ENCODE results near the gene OR11H12.
"Not testable (repeated sequence)": the region's sequence is repeated elsewhere in the genome, so short reads cannot be mapped to it uniquely, and the experiment has no call there.

OR11H12 gene, protein sequence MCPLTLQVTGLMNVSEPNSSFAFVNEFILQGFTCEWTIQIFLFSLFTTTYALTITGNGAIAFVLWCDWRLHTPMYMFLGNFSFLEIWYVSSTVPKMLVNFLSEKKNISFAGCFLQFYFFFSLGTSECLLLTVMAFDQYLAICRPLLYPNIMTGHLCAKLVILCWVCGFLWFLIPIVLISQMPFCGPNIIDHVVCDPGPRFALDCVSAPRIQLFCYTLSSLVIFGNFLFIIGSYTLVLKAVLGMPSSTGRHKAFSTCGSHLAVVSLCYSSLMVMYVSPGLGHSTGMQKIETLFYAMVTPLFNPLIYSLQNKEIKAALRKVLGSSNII

DNA sequence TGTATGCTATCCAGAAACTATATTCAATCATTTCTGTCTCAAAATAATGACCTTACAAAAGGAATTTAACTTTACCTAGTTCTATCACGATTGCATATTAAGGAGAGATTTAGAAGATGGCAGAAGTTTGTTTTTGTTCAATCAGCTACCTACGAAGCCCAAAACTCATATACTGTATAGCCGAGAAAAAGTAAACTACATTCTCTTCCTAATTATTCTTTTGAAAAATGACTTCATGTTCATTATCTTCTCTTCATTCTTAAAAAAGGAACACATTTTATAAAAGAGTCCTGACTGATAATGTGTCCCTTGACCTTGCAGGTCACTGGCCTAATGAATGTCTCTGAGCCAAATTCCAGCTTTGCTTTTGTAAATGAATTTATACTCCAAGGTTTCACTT is at the start of gene OR11H12:
OR11H12 (plus strand) TSS at position 301 of the 400 bp plus-strand sequence; CDS start at position 301, 0 bp downstream.
- H3K27ac ChIP-seq (ENCODE audit: poor library complexity, severe bottlenecking); ATAC-seq (ENCODE audit: low read depth); H3K36me3 ChIP-seq (ENCODE audit: low read depth); H3K4me3 ChIP-seq (ENCODE audit: severe bottlenecking); H3K9me3 ChIP-seq (ENCODE audit: severe bottlenecking); H3K4me1 ChIP-seq (ENCODE audit: insufficient read depth, poor library complexity, severe bottlenecking); DNase-seq (ENCODE audit: low spot score); H3K27me3 ChIP-seq (ENCODE audit: insufficient read depth, poor library complexity, severe bottlenecking): not testable (repeated sequence)

DNA sequence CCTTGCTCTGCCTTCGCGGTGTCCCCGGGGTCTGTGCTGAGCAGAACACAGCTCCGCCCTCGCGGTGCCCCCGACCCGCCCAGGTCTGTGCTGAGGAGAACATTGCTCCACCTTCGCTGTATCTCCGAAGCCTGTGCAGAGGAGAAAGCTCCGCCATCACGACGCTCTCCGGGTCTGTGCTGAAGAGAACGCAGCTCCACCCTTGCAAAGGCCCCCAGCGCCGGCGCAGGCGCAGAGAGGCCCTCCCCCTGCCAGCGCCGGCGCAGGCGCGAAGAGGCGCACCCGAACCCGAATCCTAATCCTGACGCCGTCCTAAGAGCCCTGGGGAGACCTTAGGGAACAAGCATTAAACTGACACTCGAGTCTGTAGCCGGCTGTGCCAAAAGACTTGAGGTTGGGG is 18.0 kb upstream of the OR11H12 start:
- not testable (repeated sequence) for DNase-seq (ENCODE audit: low spot score); H3K4me1 ChIP-seq (ENCODE audit: insufficient read depth, poor library complexity, severe bottlenecking); H3K4me3 ChIP-seq (ENCODE audit: severe bottlenecking); H3K9me3 ChIP-seq (ENCODE audit: severe bottlenecking); H3K27me3 ChIP-seq (ENCODE audit: insufficient read depth, poor library complexity, severe bottlenecking); H3K27ac ChIP-seq (ENCODE audit: poor library complexity, severe bottlenecking); H3K36me3 ChIP-seq (ENCODE audit: low read depth); ATAC-seq (ENCODE audit: low read depth)

DNA sequence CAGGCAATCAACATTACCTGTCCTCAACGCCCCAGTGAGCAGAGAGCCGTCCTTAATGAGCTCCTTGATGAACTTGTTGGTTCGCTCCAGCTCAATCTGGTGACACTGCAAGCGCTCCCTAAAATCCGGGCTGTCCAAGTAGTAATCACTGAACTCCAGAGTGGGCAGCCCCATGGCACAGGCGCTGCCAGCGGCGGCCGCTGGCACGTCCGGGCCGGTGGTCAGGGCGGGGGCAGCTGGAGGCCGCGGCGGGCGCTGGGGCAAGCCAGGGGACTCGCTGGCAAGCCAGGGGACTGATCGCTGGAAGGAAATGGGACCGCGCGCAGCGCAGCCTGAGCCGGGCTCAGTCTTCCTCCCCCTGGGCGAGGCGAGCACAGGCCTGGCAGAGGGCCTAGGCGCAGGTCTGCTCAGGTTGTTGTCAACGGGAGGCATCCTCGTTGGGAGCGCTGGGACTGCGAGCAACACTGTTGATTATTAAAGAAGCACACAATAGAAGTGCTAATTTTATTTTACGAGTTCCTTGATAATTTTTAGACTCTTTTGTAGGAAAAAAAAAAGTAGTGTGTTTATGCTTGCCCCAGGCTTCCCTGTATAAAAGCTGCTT is 25.8 kb downstream of the OR11H12 start:
- not testable (repeated sequence) for ATAC-seq (ENCODE audit: low read depth)

DNA sequence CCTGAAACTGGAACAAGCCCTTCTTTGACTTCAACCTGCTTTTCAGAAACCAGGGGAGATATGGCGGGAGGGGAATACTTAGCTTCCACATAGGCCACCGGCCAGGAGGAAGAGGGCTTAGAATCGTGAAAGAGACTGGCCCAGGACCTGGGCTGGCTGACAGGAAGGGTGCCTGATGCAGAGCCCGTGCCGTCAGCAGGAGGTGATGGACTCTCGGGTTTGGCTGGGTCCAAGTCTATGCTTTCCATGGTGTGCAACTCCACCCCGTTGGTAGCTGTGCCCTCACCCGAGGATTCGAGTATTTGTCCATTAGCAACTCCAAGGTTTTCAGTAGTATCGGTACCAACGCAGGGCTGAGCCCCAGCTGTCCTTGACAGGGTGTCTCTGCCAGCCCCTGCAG is 35.1 kb downstream of the OR11H12 start:
- ATAC-seq (ENCODE audit: low read depth), result peak; percentile 24; the same call in 2 of the 3 replicates
- not testable (repeated sequence) for H3K36me3 ChIP-seq (ENCODE audit: low read depth); H3K27me3 ChIP-seq (ENCODE audit: insufficient read depth, poor library complexity, severe bottlenecking)

More for the DNA sequence above, 25.8 kb downstream of the OR11H12 start:
- H3K36me3 ChIP-seq (ENCODE audit: low read depth); H3K4me3 ChIP-seq (ENCODE audit: severe bottlenecking); H3K27ac ChIP-seq (ENCODE audit: poor library complexity, severe bottlenecking); H3K27me3 ChIP-seq (ENCODE audit: insufficient read depth, poor library complexity, severe bottlenecking); H3K9me3 ChIP-seq (ENCODE audit: severe bottlenecking); H3K4me1 ChIP-seq (ENCODE audit: insufficient read depth, poor library complexity, severe bottlenecking): not testable (repeated sequence)
- DNase-seq (ENCODE audit: low spot score), result peak; percentile 64

DNA sequence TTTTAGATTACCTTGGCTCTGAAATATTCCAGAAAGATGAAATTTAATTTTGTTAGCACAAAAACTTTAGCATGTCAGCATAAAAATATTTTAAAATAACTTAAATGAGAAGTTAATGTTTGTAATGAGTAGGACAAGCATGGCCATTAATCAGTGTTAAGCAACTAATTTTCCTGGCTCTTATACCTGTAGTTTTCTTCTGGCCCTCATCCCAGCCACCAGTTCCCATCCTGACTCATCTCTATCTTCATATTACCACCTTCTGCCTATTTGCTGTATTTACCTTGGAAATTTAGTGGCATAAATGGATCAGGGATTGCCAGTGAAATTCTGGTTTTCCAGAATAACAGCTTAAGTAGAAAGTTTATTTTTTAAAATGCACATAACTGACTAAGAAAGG is 37.1 kb downstream of the OR11H12 start:
- DNase-seq (ENCODE audit: low spot score); H3K4me3 ChIP-seq (ENCODE audit: severe bottlenecking); H3K27ac ChIP-seq (ENCODE audit: poor library complexity, severe bottlenecking); H3K4me1 ChIP-seq (ENCODE audit: insufficient read depth, poor library complexity, severe bottlenecking); H3K27me3 ChIP-seq (ENCODE audit: insufficient read depth, poor library complexity, severe bottlenecking); H3K9me3 ChIP-seq (ENCODE audit: severe bottlenecking); ATAC-seq (ENCODE audit: low read depth); H3K36me3 ChIP-seq (ENCODE audit: low read depth): not testable (repeated sequence)

More for the DNA sequence above, 35.1 kb downstream of the OR11H12 start:
- H3K27ac ChIP-seq (ENCODE audit: poor library complexity, severe bottlenecking); H3K4me1 ChIP-seq (ENCODE audit: insufficient read depth, poor library complexity, severe bottlenecking); H3K4me3 ChIP-seq (ENCODE audit: severe bottlenecking); DNase-seq (ENCODE audit: low spot score); H3K9me3 ChIP-seq (ENCODE audit: severe bottlenecking): not testable (repeated sequence)

DNA sequence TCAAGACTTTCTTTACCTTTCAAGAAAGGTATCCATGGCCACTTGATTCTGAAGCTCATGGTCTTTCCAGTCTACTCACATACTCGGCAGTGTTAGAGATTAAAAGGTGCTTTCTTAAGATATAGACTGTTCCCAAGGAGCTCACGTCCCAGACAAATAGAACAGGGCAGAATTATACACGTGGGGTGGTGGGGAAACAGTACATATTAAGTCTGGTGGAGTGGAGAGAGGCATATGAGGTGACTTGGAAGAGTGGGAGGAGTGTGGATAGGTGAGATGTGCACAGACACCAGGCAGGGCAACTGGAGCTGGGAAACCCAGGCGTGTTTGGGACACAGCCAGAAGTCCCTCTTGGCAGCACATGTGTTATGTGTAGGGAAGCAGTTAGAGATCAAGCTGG is 37.9 kb downstream of the OR11H12 start:
- DNase-seq (ENCODE audit: low spot score); H3K4me3 ChIP-seq (ENCODE audit: severe bottlenecking); H3K36me3 ChIP-seq (ENCODE audit: low read depth); H3K9me3 ChIP-seq (ENCODE audit: severe bottlenecking); H3K4me1 ChIP-seq (ENCODE audit: insufficient read depth, poor library complexity, severe bottlenecking); H3K27me3 ChIP-seq (ENCODE audit: insufficient read depth, poor library complexity, severe bottlenecking); H3K27ac ChIP-seq (ENCODE audit: poor library complexity, severe bottlenecking): not testable (repeated sequence)
- ATAC-seq (ENCODE audit: low read depth), result peak; percentile 31; the same call in 1 of the 3 replicates

DNA sequence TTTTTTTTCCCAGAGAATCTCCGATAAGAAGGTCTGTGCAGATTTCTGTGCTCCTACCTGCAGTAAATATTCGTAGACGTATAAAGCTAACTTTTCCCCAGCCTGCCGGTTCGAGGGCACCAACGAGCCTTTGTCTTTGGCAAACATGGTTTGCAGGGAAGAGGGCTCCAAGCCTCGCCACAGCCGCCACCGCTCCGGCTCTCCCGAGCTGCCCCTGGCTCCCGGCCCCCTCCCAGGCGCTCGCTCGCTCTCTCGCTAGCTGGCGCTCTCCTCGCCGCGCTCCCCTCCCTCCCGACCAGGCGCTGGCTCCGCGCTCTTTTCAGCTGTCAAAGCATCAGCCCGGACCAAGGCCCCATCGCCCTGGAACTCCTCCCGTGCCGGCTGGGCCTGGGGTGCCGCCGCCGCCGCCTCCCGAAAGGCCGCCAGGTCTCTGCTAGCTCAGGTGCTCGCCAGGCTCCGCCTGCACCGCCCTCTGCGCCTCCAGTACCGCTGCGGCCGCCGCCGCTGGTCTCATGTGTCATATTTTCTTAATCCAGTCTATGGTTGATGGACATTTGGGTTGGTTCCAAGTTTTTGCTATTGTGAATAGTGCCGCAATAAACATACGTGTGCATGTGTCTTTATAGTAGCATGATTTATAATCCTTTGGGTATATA is 45.3 kb downstream of the OR11H12 start:
- H3K36me3 ChIP-seq (ENCODE audit: low read depth); H3K4me3 ChIP-seq (ENCODE audit: severe bottlenecking); ATAC-seq (ENCODE audit: low read depth); H3K27me3 ChIP-seq (ENCODE audit: insufficient read depth, poor library complexity, severe bottlenecking); DNase-seq (ENCODE audit: low spot score); H3K4me1 ChIP-seq (ENCODE audit: insufficient read depth, poor library complexity, severe bottlenecking); H3K27ac ChIP-seq (ENCODE audit: poor library complexity, severe bottlenecking); H3K9me3 ChIP-seq (ENCODE audit: severe bottlenecking): not testable (repeated sequence)
